ENCODE measurements around the gene VTA1.
"Not testable (repeated sequence)": the region's sequence is repeated elsewhere in the genome, so short reads cannot be mapped to it uniquely, and the experiment has no call there.

VTA1 gene

GRCh38 chr6:142229518-142230270 lies 82.6 kb downstream of the VTA1 start:
- DNase-seq = not testable (repeated sequence)

GRCh38 chr6:142232206-142233044 lies 85.4 kb downstream of the VTA1 start:
- DNase-seq = not testable (repeated sequence)

- DNase-seq = no peak
Observed at GRCh38 chr6:142233945-142234682, 87.1 kb downstream of the VTA1 start.

GRCh38 chr6:142235272-142235671 lies 88.2 kb downstream of the VTA1 start:
- DNase-seq = no peak

GRCh38 chr6:142235791-142236190 lies 88.7 kb downstream of the VTA1 start:
- DNase-seq = no peak

GRCh38 chr6:142236691-142237090 lies 89.6 kb downstream of the VTA1 start:
- no peak for DNase-seq

GRCh38 chr6:142238881-142239280 lies 91.8 kb downstream of the VTA1 start:
- no peak for DNase-seq

- no peak for DNase-seq
Observed at GRCh38 chr6:142240179-142240578, 93.1 kb downstream of the VTA1 start.

- DNase-seq = no peak
Observed at GRCh38 chr6:142241061-142241460, 94.0 kb downstream of the VTA1 start.

GRCh38 chr6:142242269-142242668 lies 95.2 kb downstream of the VTA1 start:
- no peak for DNase-seq

GRCh38 chr6:142246960-142247359 lies 99.9 kb downstream of the VTA1 start:
- no peak for DNase-seq

GRCh38 chr6:142249266-142249665 lies 102.2 kb downstream of the VTA1 start:
- DNase-seq = no peak

- DNase-seq = no peak
Observed at GRCh38 chr6:142251930-142252445, 104.9 kb downstream of the VTA1 start.

GRCh38 chr6:142254513-142254912 lies 107.5 kb downstream of the VTA1 start:
- DNase-seq = no peak

GRCh38 chr6:142255785-142256184 lies 108.7 kb downstream of the VTA1 start:
- no peak for DNase-seq

- no peak for DNase-seq
Observed at GRCh38 chr6:142258305-142258704, 111.2 kb downstream of the VTA1 start.

GRCh38 chr6:142258757-142259156 lies 111.7 kb downstream of the VTA1 start:
- no peak for DNase-seq

- DNase-seq = no peak
Observed at GRCh38 chr6:142260748-142261147, 113.7 kb downstream of the VTA1 start.

- DNase-seq = no peak
Observed at GRCh38 chr6:142262231-142262630, 115.2 kb downstream of the VTA1 start.

GRCh38 chr6:142265476-142265875 lies 118.4 kb downstream of the VTA1 start:
- no peak for DNase-seq

- no peak for DNase-seq
Observed at GRCh38 chr6:142266060-142266459, 119.0 kb downstream of the VTA1 start.

GRCh38 chr6:142271476-142271875 lies 124.4 kb downstream of the VTA1 start:
- no peak for DNase-seq

Measured in inflammatory macrophage treated with lipopolysaccharide for 4 hours (primary cell).